GM12872 (cell line): Measurements from ENCODE around the gene NAV3.

Experiments
- TF ChIP-seq, protein P1 (sequence below): IDR thresholded peaks from 3 replicates; pipeline ENCODE4 v1.5.1; 2011; ENCODE audit warnings: low read depth, mild to moderate bottlenecking, low read length, moderate library complexity; ENCODE audit not compliant: insufficient read depth

NAV3 gene

DNA sequence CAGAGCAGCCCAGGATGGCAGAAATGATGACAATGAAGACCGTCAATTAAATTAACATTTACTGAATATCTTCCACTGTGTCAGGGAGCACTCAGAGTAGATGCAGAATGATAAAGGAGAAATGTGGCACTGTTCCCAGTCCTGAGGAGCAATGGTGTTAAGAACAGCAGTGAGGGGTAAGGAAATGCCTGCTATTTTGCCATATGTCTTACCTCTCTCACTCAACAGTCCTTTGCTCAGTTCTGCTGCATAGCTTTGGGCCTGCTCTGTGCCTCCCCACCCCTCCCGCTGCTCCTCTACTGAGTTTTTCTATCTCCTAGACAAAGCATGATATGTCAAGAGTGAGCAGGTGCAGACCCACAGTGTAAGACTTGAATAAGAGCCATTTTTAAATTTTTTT lies 318.8 kb downstream of the NAV3 start:
- TF ChIP-seq, protein P1, sequence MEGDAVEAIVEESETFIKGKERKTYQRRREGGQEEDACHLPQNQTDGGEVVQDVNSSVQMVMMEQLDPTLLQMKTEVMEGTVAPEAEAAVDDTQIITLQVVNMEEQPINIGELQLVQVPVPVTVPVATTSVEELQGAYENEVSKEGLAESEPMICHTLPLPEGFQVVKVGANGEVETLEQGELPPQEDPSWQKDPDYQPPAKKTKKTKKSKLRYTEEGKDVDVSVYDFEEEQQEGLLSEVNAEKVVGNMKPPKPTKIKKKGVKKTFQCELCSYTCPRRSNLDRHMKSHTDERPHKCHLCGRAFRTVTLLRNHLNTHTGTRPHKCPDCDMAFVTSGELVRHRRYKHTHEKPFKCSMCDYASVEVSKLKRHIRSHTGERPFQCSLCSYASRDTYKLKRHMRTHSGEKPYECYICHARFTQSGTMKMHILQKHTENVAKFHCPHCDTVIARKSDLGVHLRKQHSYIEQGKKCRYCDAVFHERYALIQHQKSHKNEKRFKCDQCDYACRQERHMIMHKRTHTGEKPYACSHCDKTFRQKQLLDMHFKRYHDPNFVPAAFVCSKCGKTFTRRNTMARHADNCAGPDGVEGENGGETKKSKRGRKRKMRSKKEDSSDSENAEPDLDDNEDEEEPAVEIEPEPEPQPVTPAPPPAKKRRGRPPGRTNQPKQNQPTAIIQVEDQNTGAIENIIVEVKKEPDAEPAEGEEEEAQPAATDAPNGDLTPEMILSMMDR, result no peak

DNA sequence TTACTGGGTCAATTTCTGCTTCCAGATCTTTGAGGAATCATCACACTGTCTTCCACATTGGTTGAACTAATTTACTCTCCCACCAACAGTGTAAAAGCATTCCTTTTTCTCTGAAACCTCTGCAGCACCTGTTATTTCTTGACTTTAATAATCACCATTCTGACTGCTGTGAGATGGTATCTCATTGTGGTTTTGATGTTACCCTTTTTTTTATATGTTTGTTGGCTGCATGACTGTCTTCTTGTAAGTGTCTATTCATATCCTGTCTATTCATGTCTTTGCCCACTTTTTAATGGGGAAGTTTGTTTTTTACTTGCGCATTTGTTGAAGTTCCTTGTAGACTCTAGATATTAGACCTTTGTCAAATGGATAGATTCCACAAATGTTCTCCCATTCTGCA lies 324.9 kb downstream of the NAV3 start:
- TF ChIP-seq, protein P1, result no peak

DNA sequence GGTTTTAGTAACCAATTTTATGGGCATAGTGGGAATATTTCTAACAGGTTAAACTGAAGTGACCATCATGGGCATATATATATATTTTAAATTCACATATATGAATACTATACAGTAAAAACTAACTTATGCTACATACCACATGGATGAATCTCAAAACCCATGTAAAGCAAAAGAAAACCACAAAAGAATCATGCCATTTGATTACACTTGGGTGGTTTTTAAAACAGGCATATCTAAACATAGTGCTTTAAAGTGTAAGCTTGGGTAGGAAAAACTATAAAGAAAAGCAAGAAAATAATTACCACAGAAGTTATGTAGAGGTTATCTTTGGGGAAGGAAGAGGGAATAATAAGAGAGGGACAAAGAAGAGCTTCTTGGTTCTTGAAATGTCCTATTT lies 326.1 kb downstream of the NAV3 start:
- TF ChIP-seq, protein P1, result no peak

DNA sequence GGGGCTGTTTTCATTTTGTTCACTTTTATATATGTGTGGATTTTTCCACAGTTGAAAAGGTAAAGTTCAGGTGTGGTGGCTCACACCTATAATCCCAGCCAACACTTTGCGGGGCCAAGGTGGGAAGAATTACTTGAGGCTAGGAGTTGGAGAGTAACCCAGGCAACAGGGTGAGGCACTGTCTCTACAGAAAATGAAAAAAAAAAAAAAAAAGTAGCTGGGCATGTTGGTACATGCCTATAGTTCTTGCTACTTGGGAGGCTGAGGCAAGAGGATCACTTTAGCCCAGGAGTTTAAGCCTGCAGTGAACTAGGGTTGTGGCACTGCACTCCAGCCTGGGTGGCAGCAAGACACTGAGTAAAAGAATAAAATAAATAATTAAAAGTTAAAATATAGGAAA lies 326.5 kb downstream of the NAV3 start:
- TF ChIP-seq, protein P1, result no peak

DNA sequence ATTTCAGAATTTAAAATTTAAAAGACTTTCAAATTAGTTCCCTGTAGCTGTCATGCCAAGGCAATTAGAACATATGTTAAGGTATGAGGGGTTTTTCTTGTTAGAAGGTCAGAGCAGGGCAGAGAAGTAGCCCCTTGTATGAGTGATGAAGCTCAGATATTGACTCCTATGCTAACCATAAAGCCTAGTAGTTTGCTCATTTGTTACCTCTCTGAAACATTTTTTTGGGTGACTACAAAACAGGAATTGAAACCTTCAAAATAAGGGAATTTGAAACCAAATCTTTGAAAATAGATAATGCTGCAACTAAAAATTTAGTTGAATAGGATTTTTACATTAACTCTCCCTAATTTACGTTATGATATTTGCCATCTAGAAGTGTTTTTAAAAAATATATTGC lies 333.5 kb downstream of the NAV3 start:
- TF ChIP-seq, protein P1, result no peak

DNA sequence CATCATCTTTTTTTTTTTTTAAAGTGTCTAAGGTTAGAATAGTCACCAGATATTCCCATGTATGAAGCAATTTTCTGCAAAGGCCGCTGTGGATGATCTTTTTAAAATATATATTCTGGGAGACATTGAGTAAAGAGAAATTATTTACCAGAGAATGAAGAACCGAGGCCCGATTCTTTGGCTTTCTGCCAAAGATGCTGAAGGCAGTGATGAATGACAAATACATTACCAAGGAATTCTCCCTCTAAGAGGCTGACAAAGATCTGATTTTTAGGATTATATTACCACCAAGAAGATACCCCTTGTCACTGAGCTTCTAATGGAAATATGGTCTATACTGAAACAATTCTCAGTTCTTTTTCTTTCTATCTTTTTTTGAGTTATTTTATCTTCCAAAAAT lies 336.8 kb downstream of the NAV3 start:
- TF ChIP-seq, protein P1, result no peak

DNA sequence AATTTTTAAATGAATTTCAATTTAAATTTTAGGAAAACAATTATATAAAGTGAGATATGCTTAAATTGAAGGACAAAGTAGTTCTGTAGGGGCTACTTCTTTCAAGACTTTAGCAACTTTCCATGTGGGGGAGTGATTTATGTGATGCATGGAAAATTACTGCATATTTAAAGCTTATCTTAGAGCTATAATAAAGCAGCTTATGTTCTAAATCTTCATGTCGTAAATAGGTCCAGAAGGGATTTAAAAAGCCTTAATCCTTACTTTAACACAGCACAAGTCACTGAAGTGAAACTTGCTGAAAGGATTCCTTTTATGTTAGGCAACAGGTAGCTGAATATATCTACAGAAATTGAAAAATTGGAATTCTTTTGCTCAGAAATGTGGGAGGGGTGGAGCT lies 340.4 kb downstream of the NAV3 start:
- TF ChIP-seq, protein P1, result no peak

DNA sequence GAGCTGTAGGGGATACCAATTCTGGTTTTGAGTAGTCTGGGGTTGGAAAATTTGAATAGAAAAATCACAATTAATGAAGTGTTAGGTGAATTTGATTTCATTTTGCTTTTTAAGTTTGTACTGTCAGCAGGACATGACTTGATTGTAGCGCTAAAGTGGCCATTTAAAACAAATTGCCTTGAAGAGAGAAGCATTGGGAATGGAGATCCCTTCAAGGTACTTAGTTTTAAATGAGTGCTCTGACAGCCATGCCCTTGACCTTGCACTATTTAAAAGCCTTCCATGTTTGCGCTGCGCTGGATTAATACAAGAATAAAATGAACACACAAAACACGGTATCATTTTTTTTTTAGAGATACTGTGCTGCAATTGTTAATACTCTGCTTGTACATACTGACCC lies 345.9 kb downstream of the NAV3 start:
- TF ChIP-seq, protein P1, result no peak
